ENCODE measurements around the gene CTCFL. TPM values are rescaled to one million over a fixed set of nuclear protein-coding genes. Genes with fewer than 3 reads are reported as not detected.

CTCFL gene
- total and polyA plus RNA-seq, 2 of the 8 experiments (the other 6 are each of a cell fraction or from before 2014, with no cell fraction given): 0.30 to 0.80 TPM

GRCh38 chr20:57546956-57547649 lies 22.2 kb upstream of the CTCFL start (continued):
- TF ChIP-seq CTCF (IDR thresholded peaks at IDR 0.05; ENCODE audit: control extremely low read depth in 1 of 3, insufficient read depth in 1 of 3, low read depth in 1 of 3, low read length in 3 of 3) (no peak), NRF1 (IDR thresholded peaks at IDR 0.05; ENCODE audit: low read depth, low read length) (no peak), KDM5A (IDR thresholded peaks at IDR 0.05; ENCODE audit: low read length) (no peak), ZNF274 (IDR thresholded peaks at IDR 0.05; ENCODE audit: borderline replicate concordance, extremely low read depth, low read length) (no peak), TAF1 (IDR thresholded peaks at IDR 0.05; ENCODE audit: low read depth, low read length) (no peak), USF2 (IDR thresholded peaks at IDR 0.05; ENCODE audit: low read length) (no peak), BRCA1 (IDR thresholded peaks at IDR 0.05; ENCODE audit: low read depth, low read length) (no peak), TBP (IDR thresholded peaks at IDR 0.05; ENCODE audit: low read depth, low read length) (no peak)

Measured in H1 (cell line).